ENCODE data around the gene SLC2A8. TPM values are rescaled to one million over a fixed set of nuclear protein-coding genes. Genes with fewer than 3 reads are reported as not detected.

SLC2A8 gene, protein sequence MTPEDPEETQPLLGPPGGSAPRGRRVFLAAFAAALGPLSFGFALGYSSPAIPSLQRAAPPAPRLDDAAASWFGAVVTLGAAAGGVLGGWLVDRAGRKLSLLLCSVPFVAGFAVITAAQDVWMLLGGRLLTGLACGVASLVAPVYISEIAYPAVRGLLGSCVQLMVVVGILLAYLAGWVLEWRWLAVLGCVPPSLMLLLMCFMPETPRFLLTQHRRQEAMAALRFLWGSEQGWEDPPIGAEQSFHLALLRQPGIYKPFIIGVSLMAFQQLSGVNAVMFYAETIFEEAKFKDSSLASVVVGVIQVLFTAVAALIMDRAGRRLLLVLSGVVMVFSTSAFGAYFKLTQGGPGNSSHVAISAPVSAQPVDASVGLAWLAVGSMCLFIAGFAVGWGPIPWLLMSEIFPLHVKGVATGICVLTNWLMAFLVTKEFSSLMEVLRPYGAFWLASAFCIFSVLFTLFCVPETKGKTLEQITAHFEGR
- 10 to 100 TPM; 11.4 to 13.8 TPM for total RNA-seq

DNA sequence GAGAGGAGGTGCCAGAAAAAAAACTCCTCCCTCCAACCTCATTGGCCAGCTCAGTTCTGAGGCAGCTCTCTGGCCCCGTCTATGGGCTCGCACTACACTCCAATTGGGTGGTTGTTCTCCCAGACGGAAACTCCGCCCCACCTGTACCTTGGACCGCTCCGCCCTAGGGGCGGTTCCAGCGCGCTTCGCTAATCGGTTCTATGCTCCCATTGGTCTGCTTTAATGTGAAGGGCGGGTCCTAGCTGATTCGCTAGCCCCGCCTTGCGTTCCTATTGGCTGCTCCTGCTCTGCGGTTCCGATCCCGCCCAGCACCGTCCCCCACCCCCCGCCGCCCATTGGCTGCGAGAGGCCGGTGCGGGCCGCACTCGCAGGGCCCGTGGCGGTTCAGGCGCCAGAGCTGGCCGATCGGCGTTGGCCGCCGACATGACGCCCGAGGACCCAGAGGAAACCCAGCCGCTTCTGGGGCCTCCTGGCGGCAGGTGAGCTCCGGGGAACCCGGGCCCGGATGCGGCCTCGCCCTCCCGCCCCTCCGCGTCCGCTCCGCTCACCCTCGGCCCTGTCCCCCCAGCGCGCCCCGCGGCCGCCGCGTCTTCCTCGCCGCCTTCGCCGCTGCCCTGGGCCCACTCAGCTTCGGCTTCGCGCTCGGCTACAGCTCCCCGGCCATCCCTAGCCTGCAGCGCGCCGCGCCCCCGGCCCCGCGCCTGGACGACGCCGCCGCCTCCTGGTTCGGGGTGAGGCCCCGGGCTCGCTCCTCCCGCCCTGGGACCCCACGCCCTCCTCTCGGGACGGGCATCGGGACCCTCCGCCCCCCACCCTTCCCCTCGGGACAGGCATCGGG, at the start of gene SLC2A8:
SLC2A8 (plus strand) TSS at position 362 of the 838 bp plus-strand sequence; CDS start at position 424, 62 bp downstream.
- Mint-ChIP-seq H3K36me3 (ENCODE audit: insufficient read depth in 2 of 2) (no peaks in the 10 kb centered on the region), H3K4me3 (peak within 1 kb of the TSS; percentile 81 to 85), H3K4me1 (ENCODE audit: low read depth) (peaks cover 21% of the 10 kb centered on the region), H3K9me3 (no peaks in the 10 kb centered on the region), H3K27me3 (ENCODE audit: low read depth) (peaks cover 78% of the 10 kb centered on the region), H3K27ac (no peak within 1 kb of the TSS)
- ATAC-seq (replicated peaks in 1 of 2) = peak; percentile 94 to 95
- DNase-seq = peak; percentile 96 to 99

DNA sequence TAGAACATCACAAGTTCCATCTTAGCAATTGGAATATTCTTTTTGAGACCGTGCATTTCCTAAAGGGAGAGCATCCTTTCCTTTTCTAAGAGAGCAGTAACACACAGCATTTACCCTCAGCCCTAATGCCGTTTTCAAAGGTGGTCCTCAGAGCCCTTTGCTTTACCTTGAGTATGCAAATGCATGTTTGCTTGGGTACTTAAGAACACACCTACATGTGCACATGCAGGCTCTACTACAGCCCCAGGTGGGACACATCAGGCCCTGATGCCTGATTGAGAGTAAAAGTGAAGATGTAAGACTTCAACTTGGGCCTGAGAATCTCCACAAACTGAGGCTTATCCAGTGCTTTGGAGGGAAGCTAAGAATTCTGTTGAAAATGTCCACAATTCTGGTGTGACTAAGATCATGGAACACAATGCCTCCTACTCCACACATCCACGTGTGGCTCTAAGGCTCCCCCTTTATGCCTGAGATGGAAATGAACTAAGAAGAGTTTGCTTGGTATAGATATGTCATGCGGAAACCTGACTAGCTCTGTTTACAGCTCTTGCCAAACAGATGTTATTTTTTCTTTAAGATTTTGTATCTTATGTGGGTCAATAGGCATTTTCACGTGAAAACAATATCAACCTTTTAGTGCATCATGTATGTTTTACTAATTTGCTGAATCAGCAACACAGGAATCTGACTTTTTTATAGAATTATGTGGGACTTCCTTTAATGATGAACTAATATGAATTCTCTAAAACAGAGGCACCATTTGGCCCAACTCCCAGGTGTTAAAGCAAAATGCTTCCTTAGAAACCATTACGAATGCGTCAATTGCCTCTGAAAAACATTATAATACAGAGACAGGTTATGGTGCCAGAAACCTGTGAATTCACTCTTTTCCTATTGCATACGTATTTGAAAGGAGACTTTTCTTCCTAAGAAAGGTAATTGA, 48.9 kb upstream of the SLC2A8 start:
- no peak for ATAC-seq (replicated peaks in 1 of 2)
- no peaks in the 10 kb centered on the region for H3K9me3 Mint-ChIP-seq
- no peaks in the 10 kb centered on the region for H3K36me3 Mint-ChIP-seq (ENCODE audit: insufficient read depth in 2 of 2)
- peaks cover 15% of the 10 kb centered on the region for H3K27me3 Mint-ChIP-seq (ENCODE audit: low read depth)
- H3K4me3 Mint-ChIP-seq = no peak overlapping the region
- H3K4me1 Mint-ChIP-seq (ENCODE audit: low read depth) = no peaks in the 10 kb centered on the region
- H3K27ac Mint-ChIP-seq = no peak overlapping the region
- no peak for DNase-seq

DNA sequence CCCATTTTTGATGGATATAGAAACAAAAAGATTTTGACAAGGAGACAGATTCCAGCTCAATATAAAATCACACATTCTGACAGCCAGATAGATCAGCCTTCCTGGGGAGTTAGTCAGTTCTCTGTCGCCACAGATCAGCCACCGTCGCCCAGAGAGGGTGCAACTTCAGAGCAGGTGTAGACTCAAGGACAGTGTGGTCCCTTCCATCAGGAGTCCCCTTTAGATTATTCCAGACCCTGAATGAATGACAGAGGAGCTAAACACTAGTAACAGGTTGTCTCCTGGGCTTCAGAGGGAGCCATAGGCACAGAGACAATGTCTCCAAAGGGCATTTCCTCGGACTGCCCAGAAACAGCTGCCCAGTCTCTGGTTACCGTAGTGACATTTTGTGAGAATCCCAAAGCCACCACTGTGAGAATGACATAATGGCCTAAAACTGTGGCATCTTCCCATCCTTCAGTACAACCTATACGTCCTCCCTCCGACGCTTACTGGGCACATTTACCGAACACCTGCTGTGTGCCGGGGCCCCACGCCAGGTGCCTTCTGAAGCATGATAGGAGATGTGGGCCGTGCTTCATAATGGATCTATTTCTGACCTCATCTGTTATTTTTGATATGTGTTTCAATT, 47.4 kb upstream of the SLC2A8 start:
- DNase-seq = no peak
- no peaks in the 10 kb centered on the region for H3K4me1 Mint-ChIP-seq (ENCODE audit: low read depth)

DNA sequence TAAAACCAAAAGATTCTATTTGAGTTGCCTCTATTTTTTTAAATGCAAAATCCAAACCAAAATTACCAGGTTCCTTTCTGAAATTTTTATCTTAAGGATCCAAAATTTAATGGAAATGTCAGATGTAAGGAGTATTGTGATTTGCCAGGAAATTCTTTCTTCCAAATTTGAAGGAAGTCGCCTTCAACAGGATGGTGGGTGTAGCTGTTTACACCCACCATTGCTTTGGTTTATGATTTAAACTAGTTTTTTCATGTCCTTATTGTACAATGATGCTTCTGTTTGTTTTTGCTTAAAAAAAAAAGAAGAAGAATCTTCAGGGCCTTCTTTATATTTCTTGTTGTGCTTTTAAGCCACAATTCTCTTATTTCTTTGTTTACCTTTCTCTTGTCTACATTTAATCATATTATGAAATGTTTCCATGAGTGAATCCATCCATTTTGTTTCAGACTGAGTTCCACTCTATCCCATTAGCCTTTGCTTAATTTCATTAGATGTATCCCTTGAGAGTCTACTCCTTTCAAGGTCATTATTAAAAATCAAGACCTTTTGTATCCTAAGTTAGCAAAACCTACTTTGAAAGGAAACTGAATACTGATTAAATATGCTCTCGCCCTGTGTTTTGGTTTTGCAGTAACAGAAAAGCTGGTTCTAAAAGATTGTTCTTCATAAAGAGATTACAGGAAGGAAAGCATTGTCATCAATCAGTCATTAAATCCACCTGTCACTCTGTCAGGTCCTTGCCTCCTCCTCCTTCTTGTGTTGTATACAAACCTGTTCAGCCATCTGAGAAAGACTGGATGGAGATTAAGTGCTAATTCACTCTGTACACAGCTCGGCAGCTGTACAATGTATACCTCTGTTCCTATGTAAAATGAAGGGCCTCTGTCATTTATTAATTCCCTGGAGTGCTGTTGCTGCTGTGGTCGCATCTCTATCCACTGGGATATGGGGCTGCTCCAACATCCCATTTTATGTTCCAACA, 45.5 kb upstream of the SLC2A8 start:
- Mint-ChIP-seq H3K9me3 (no peaks in the 10 kb centered on the region), H3K27ac (peak overlapping the region; percentile 72), H3K36me3 (ENCODE audit: insufficient read depth in 2 of 2) (no peaks in the 10 kb centered on the region), H3K27me3 (ENCODE audit: low read depth) (peaks cover 46% of the 10 kb centered on the region), H3K4me3 (no peak overlapping the region), H3K4me1 (ENCODE audit: low read depth) (no peaks in the 10 kb centered on the region)
- no peak for DNase-seq
- ATAC-seq (replicated peaks in 1 of 2) = no peak

More for the DNA sequence above, 47.4 kb upstream of the SLC2A8 start:
- Mint-ChIP-seq H3K4me3 (no peak overlapping the region), H3K27ac (no peak overlapping the region), H3K36me3 (ENCODE audit: insufficient read depth in 2 of 2) (no peaks in the 10 kb centered on the region), H3K27me3 (ENCODE audit: low read depth) (peaks cover 28% of the 10 kb centered on the region), H3K9me3 (no peaks in the 10 kb centered on the region)
- no peak for ATAC-seq (replicated peaks in 1 of 2)

DNA sequence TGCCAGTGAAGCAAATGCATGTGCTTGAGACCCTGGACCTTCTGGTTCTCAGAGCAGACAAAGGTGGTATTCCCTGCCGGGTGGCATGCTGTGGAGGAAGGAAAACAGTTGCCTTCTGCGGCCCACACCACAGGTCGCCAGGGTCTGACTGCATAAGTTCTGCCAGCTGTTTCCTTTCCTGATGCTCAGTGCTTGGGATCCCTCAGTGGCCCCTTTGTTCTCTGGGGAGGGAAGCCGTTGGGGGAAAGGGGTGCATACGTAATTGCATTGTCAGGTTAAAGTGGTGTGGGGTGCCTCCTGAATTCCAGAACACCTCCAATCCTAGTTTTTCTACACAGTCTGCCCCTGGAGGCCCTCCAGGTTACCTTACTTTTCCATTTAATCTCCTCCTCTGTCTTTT, 43.1 kb upstream of the SLC2A8 start:
- ATAC-seq (replicated peaks in 1 of 2) (no peak), DNase-seq (no peak)
- Mint-ChIP-seq H3K27ac (no peak overlapping the region), H3K4me3 (no peak overlapping the region), H3K9me3 (no peaks in the 10 kb centered on the region), H3K36me3 (ENCODE audit: insufficient read depth in 2 of 2) (no peaks in the 10 kb centered on the region), H3K27me3 (ENCODE audit: low read depth) (peaks cover 58% of the 10 kb centered on the region), H3K4me1 (ENCODE audit: low read depth) (no peaks in the 10 kb centered on the region)

DNA sequence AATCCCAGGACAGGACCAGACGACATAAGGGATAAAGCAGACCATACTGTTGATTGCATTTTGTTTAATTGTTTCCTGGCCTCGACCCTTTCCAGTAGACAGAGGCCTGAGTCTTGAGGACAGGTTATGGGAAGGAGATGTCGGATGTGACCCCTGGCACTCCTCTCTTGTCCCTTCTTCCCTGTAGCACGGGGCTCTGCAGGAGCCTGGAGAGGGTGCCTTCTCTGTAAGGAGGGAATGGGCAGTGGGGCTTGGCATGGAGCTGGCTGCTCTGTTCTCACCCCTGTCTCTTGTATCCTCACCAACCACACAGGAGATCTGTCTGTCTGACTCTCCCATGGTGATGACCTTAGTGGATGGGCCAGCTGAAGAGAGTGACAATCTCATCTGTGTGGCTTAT, 40.1 kb upstream of the SLC2A8 start:
- Mint-ChIP-seq H3K4me3 (no peak overlapping the region), H3K9me3 (no peaks in the 10 kb centered on the region)

DNA sequence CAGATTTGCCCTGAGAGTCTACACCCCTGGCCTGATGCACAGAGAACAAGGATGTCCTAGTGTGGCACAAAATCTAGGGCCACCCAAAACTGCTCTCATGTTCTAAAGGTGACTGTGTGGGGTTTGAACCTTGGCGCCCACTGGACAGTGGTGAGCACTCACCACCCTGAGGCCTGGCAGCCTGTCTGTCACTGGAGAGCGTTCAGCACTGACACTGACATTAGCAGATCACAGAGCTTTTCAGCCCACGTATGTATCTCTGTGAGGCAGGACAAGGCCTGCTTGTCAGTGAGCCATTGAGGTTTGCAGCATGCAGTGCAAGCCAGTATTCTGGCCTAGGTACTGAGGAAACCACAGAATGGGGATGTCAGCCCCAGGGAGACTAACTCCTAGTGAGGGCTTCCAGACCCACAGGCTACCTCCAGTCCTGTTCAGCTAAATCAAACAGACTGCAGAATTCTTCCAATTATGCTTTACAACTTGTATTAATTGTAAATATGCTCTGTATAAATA, 38.9 kb upstream of the SLC2A8 start:
- DNase-seq (no peak), ATAC-seq (replicated peaks in 1 of 2) (no peak)
- Mint-ChIP-seq H3K36me3 (ENCODE audit: insufficient read depth in 2 of 2) (no peaks in the 10 kb centered on the region), H3K27ac (no peak overlapping the region), H3K4me1 (ENCODE audit: low read depth) (no peaks in the 10 kb centered on the region), H3K27me3 (ENCODE audit: low read depth) (peaks cover 51% of the 10 kb centered on the region), H3K9me3 (no peaks in the 10 kb centered on the region), H3K4me3 (no peak overlapping the region)

More for the DNA sequence above, 40.1 kb upstream of the SLC2A8 start:
- ATAC-seq (replicated peaks in 1 of 2) (no peak), DNase-seq (no peak)
- H3K27ac Mint-ChIP-seq = no peak overlapping the region
- no peaks in the 10 kb centered on the region for H3K4me1 Mint-ChIP-seq (ENCODE audit: low read depth)
- no peaks in the 10 kb centered on the region for H3K36me3 Mint-ChIP-seq (ENCODE audit: insufficient read depth in 2 of 2)
- H3K27me3 Mint-ChIP-seq (ENCODE audit: low read depth) = peaks cover 53% of the 10 kb centered on the region

DNA sequence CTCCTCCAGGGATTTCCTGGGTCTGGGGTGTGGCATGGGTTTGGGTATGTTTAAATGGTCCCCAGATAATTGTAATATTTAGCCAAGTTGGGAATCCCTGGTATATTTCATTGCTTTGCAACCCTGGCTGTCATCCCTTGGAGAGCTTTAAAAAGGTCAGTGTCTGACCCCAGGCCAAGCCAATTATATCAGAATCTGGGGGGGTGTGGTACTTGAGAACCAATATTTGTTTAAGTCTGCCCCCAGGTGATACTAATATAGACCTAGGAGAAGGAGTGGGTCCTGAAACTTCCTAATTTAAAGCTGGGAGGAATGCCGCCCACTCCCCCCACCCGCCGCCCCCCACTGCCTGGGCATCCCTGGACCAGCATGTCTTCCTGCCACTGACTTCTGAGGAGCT, 38.2 kb upstream of the SLC2A8 start:
- no peaks in the 10 kb centered on the region for H3K9me3 Mint-ChIP-seq
- H3K36me3 Mint-ChIP-seq (ENCODE audit: insufficient read depth in 2 of 2) = no peaks in the 10 kb centered on the region
- no peak for ATAC-seq (replicated peaks in 1 of 2)
- peaks cover 52% of the 10 kb centered on the region for H3K27me3 Mint-ChIP-seq (ENCODE audit: low read depth)
- DNase-seq = no peak
- H3K4me1 Mint-ChIP-seq (ENCODE audit: low read depth) = no peaks in the 10 kb centered on the region
- no peak overlapping the region for H3K27ac Mint-ChIP-seq
- no peak overlapping the region for H3K4me3 Mint-ChIP-seq

DNA sequence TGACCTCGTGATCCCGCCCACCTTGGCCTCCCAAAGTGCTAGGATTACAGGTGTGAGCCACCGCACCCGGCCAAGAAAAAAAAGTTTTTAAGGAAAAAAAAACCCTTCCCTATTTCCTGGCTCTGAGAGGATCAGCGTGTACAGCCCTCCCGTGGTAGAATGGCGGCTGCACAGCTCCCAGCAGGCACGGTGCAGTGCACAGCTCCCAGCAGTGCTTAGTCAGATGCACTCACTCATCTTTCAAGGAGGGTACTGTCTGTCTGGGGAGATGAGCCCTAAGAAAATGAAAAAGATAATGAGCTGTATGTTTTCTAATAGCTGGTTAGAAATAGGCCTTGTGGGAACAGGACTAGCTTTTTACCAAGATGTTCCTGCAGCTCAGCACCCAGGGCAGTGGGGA, 36.7 kb upstream of the SLC2A8 start:
- H3K27ac Mint-ChIP-seq = no peak overlapping the region
- no peak for ATAC-seq (replicated peaks in 1 of 2)
- H3K9me3 Mint-ChIP-seq = no peaks in the 10 kb centered on the region
- H3K27me3 Mint-ChIP-seq (ENCODE audit: low read depth) = peaks cover 45% of the 10 kb centered on the region
- DNase-seq = no peak
- no peaks in the 10 kb centered on the region for H3K36me3 Mint-ChIP-seq (ENCODE audit: insufficient read depth in 2 of 2)
- no peak overlapping the region for H3K4me3 Mint-ChIP-seq
- H3K4me1 Mint-ChIP-seq (ENCODE audit: low read depth) = no peaks in the 10 kb centered on the region

DNA sequence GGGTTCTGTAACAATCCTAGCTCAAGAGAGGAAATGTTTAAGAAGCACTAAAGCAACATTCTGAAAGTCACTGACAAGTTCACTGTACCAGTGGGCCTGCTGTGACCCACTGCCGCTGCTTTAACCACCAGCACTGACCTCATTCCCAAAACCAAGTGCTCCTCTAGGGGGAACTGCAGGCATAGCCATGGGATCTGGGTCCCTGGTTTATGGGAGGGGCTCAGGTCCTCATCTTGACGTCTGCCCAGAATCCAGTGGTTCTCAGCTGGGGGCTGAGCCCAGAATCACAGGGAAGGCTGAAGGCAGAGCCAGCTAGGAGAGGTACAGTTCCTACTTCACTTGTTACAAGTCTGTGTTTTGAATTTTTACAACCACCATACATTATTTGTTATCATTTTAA, 36.1 kb upstream of the SLC2A8 start:
- DNase-seq (no peak), ATAC-seq (replicated peaks in 1 of 2) (no peak)
- Mint-ChIP-seq H3K4me3 (no peak overlapping the region), H3K9me3 (no peaks in the 10 kb centered on the region), H3K27me3 (ENCODE audit: low read depth) (peaks cover 40% of the 10 kb centered on the region), H3K4me1 (ENCODE audit: low read depth) (no peaks in the 10 kb centered on the region), H3K27ac (no peak overlapping the region), H3K36me3 (ENCODE audit: insufficient read depth in 2 of 2) (no peaks in the 10 kb centered on the region)

DNA sequence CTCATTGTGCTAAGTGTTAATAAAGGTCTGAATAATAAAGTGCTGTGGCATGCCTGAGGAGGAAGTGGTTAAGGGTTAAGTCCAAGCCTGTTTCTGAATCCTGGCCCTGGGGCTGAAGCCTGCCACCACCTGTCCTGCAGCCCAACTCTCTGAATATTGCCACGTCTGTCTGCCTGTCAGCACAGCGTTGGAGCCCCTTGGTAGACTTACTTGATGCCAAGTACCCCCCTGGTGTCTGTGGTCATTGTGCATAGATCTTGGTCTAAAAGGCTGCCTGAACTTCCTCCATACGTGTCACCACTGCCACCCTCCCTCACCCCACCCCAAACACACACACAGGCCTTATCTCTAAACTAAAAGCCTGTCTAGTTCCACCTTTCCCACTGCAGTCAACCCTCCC, 35.4 kb upstream of the SLC2A8 start:
- H3K27me3 Mint-ChIP-seq (ENCODE audit: low read depth) = peaks cover 32% of the 10 kb centered on the region
- H3K4me1 Mint-ChIP-seq (ENCODE audit: low read depth) = no peaks in the 10 kb centered on the region
- H3K4me3 Mint-ChIP-seq = no peak overlapping the region
- DNase-seq (no peak), ATAC-seq (replicated peaks in 1 of 2) (no peak)
- no peak overlapping the region for H3K27ac Mint-ChIP-seq
- H3K9me3 Mint-ChIP-seq = no peaks in the 10 kb centered on the region
- H3K36me3 Mint-ChIP-seq (ENCODE audit: insufficient read depth in 2 of 2) = no peaks in the 10 kb centered on the region

Measured in activated T-cell treated with anti-CD3 and anti-CD28 coated beads, Interleukin-2, amount 50 U/mL, for 72 hours (primary cell).